Measurements from ENCODE around the gene LIG3. TPM values are rescaled to one million over a fixed set of nuclear protein-coding genes. Genes with fewer than 3 reads are reported as not detected.
"Not testable (repeated sequence)": the region's sequence is repeated elsewhere in the genome, so short reads cannot be mapped to it uniquely, and the experiment has no call there.

Gene LIG3
- total RNA-seq, 1 donor from 2014 or later, result 24.0 TPM

DNA sequence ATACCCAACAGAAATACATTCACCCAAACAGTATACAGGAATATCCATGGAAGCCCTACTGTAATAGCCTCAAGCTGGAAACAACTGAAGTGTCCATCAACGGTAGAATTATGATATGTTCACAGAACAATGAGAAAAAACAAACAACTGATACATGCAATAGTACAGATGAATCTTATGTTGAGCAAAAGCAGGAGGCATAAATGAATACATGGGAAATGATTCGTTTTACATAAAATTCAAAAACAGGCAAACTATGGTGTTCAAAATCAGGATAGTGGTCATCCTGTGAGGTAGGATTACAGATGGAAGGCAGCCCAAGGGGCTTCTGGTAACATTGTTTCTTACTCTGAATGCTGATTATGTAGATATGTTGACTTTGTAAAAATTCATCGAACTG is 58.1 kb downstream of the LIG3 start:
- DNase-seq (ENCODE audit: low spot score), result no peak

GRCh38 chr17:35041390-35041789 is 61.1 kb downstream of the LIG3 start:
- DNase-seq (ENCODE audit: low spot score), result no peak

DNA sequence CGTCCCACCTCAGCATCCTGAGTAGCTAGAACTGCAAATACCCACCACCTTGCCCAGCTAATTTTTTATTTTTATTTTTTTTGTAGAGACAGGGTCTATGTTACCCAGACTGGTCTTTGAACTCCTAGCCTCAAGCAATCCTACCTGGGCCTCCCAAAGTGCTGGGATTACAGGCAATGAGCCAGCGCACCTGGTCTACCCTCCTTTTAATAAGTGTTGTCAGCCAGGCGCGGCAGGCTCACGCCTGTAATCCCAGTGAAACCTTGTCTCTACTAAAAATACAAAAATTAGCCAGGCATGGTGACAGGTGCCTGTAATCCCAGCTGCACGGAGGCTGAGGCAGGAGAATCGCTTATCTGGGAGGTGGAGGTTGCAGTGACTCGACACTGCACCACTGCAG is 63.9 kb downstream of the LIG3 start:
- DNase-seq (ENCODE audit: low spot score), result no peak

DNA sequence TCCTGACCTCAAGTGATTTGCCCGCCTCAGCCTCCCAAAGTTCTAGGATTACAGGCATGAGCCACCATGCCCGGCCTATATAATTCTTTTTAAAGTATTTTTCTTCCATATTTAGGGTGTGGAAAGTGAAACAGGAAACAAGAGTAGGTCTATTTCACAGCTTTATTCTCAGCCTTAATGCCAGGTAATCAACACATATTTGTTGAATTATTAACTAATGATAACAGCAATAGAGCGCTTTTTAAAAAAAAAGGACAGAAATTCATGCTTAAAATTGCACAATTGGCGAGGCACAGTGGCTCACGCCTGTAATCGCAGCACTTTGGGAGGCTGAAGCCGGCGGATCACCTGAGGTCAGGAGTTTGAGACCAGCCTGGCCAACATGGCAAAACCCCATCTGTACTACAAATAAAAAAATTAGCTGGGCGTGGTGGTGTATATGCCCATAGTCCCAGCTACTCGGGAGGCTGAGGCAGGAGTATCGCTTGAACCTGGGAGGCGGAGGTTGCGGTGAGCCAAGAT is 65.2 kb downstream of the LIG3 start:
- DNase-seq (ENCODE audit: low spot score), result not testable (repeated sequence)

GRCh38 chr17:35046245-35046644 is 65.9 kb downstream of the LIG3 start:
- DNase-seq (ENCODE audit: low spot score), result no peak

- DNase-seq (ENCODE audit: low spot score), result no peak
Measured at GRCh38 chr17:35046740-35047283, 66.5 kb downstream of the LIG3 start.

GRCh38 chr17:35048685-35049379 is 68.5 kb downstream of the LIG3 start:
- DNase-seq (ENCODE audit: low spot score), result no peak

GRCh38 chr17:35050170-35050569 is 69.9 kb downstream of the LIG3 start:
- DNase-seq (ENCODE audit: low spot score), result no peak

- DNase-seq (ENCODE audit: low spot score), result no peak
Measured at GRCh38 chr17:35051183-35051578, 70.9 kb downstream of the LIG3 start.

DNA sequence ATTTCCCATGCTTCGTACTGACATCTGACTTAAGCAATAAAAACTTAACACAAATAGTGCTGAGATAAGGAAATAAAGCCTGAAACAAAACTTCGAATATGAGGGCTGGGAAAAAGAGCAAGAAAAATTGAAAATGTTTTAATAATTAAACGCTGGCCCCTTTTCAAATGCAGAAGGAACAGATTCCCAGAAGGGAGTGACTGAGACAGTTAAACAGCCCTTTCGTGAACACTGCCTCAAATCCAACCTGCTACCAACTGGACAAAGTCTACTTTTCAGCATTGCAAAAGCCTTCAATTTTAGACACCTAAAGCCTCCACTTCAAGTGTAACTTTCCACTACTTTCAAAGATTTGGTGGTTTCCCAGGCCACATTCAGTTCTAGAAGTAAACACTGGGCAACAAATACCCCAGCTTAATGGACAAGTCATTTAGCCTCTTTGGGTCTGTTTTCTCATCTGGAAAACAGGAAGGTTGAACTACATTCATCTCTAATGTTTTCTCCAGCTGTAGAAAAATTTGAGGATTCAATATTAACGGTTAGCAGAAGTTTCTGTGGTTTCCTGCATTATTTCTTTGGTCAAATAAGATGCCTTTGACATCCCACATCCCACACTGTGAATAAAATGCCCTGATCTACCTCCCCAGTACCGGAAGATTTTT is 71.4 kb downstream of the LIG3 start:
- no peak for DNase-seq (ENCODE audit: low spot score)

DNA sequence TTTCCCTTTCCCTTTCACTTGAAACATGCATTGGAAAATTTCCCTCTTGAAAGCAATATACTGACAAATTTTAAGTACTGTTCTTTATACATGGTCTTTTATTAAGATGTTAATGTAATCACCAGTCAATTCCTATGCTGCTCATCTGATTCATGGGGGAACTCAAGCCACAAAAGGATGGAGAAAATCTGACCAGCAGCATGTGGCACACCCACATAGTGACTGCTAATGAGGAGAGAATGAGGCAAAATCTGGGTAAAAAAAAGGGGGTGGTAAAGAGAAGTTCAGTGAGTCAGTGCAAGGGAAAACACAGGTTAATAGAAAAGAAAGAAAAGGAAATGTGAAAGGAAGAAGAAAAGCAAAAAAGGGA is 71.9 kb downstream of the LIG3 start:
- DNase-seq (ENCODE audit: low spot score), result no peak

GRCh38 chr17:35052780-35053179 is 72.5 kb downstream of the LIG3 start:
- no peak for DNase-seq (ENCODE audit: low spot score)

- DNase-seq (ENCODE audit: low spot score), result no peak
Measured at GRCh38 chr17:35053204-35053603, 72.9 kb downstream of the LIG3 start.

DNA sequence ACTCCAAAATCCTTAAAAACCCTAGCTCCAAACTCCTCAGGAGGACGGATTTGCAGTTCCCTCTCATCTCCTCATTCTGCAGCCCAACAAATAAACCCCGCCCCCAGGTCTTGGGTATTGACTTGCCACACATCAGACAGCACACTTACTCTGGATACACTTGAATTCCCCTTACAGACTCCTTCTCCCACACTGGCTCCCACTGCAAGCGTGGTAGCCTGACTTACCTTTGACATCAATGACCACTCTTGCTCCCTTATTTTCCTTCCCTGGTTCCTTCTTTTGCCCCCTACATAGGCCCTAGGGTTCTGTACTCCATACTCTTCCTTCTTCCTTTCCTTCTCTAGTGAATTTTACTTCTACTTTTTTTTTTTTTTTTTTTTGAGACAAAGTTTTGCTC is 75.7 kb downstream of the LIG3 start:
- no peak for DNase-seq (ENCODE audit: low spot score)

DNA sequence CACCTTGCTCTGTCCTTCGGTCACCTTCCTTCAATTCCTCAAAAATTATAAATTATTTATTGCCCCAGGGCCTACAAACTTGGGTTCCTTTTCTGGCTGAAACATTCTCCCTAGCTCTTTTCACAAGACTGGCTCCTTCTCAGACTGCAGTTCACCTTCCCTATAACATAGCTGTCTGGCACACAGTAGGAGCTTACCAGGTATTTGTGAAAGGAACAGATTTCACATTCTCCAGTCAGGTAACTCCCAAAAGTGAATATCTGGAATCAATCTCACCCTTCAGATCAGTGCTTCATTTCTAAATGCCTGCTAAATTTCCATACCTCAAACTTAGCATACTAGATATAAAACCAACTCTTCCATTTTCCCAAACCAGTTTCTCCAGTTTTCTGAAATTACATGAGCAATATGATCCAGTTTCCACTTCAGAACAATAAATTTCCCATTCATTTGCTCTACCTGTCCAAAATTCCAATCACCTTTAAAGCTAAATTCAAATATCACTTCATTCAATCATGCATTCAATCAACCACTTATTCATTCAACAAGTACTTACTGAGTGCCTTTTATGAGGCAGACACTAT is 77.1 kb downstream of the LIG3 start:
- DNase-seq (ENCODE audit: low spot score), result no peak

Other genes starting within 250 kb of the LIG3 start
- 2.0 TPM for gene CCT6B, start 19.1 kb upstream of the LIG3 start, total RNA-seq
- 8.7 TPM for gene ZNF830, start 19.0 kb upstream of the LIG3 start, total RNA-seq
- gene RFFL, start 83.2 kb downstream of the LIG3 start, total RNA-seq, result 23.7 TPM
- 10.6 TPM for gene RAD51D, start 139.3 kb downstream of the LIG3 start, total RNA-seq
- gene FNDC8, start 141.1 kb downstream of the LIG3 start, total RNA-seq, result not detected
- gene NLE1, start 161.8 kb downstream of the LIG3 start, total RNA-seq, result 14.0 TPM
- not detected for gene UNC45B, start 167.3 kb downstream of the LIG3 start, total RNA-seq
- not detected for gene SLC35G3, start 213.9 kb downstream of the LIG3 start, total RNA-seq